PC-3 (cell line): Measurements from ENCODE around the gene HNRNPC. TPM values are rescaled to one million over a fixed set of nuclear protein-coding genes. Genes with fewer than 3 reads are reported as not detected.

Source experiments
- ATAC-seq: fragments of 200-7000 bp; cut with Tn5 transposase; 2 replicates; pipeline ENCODE4 v1.9.1; 2020; ENCODE audit warnings: mild to moderate bottlenecking, moderate library complexity
- BruUV-seq: library from RNA; stranded (reverse); fragments of 400-500 nt; replicated peaks from 2 replicates; lab custom pipeline; 2021; lab: Mats Ljungman, UMichigan
- CTCF ChIA-PET: fragments of 300-600 bp; sonication (Branson Sonifier 250); formaldehyde crosslinking; loops from one replicate; lab custom pipeline; 2022; ENCODE audit warnings: antibody characterized with exemption; lab: Charles Lee
- POLR2A ChIA-PET: fragments of 300-600 bp; sonication (Branson Sonifier 250); formaldehyde crosslinking; loops from one replicate; lab custom pipeline; 2022; ENCODE audit warnings: antibody characterized with exemption; ENCODE audit not compliant: unreplicated experiment; lab: Charles Lee
- DNase-seq: peaks from one replicate; pipeline ENCODE4 v3.0.0-alpha.2; 2015
- H2AFZ ChIP-seq: fragments of 300-600 bp; sonication (generic); 2 replicates; pipeline ENCODE4 v1.6.0; 2016; ENCODE audit warnings: antibody characterized with exemption, low read length
- H3F3A ChIP-seq: fragments of 300-600 bp; sonication (generic); one replicate; pipeline ENCODE4 v1.6.0; 2017; ENCODE audit warnings: antibody characterized with exemption, low read length, control low read depth, mild to moderate bottlenecking; ENCODE audit not compliant: unreplicated experiment
- H3K27ac ChIP-seq: fragments of 300-600 bp; sonication (generic); 2 replicates; pipeline ENCODE4 v1.5.1; 2016; ENCODE audit warnings: mild to moderate bottlenecking, low read length
- H3K27me3 ChIP-seq: fragments of 300-600 bp; sonication (generic); 2 replicates; pipeline ENCODE4 v1.6.1; 2016; ENCODE audit warnings: low read length, mixed read lengths
- H3K36me3 ChIP-seq: fragments of 300-600 bp; sonication (generic); 2 replicates; pipeline ENCODE4 v1.6.1; 2016; ENCODE audit warnings: low read depth, mixed run types, low read length, mixed read lengths
- H3K4me1 ChIP-seq: fragments of 300-600 bp; sonication (generic); 2 replicates; pipeline ENCODE4 v1.5.1; 2016; ENCODE audit warnings: low read length; ENCODE audit not compliant: insufficient read depth
- H3K4me2 ChIP-seq: fragments of 300-600 bp; sonication (generic); 2 replicates; pipeline ENCODE4 v1.6.0; 2016; ENCODE audit warnings: low read length
- H3K4me3 ChIP-seq: fragments of 300-600 bp; sonication (generic); 2 replicates; pipeline ENCODE4 v1.5.1; 2016; ENCODE audit warnings: mild to moderate bottlenecking, low read length, mixed read lengths
- H3K79me2 ChIP-seq: fragments of 300-600 bp; sonication (generic); 2 replicates; pipeline ENCODE4 v1.6.1; 2017; ENCODE audit warnings: low read length, mixed read lengths
- H3K9ac ChIP-seq: fragments of 300-600 bp; sonication (generic); 2 replicates; pipeline ENCODE4 v1.6.0; 2016; ENCODE audit warnings: mild to moderate bottlenecking, low read length
- H3K9me2 ChIP-seq: fragments of 300-600 bp; sonication (generic); replicated peaks from 2 replicates; pipeline ENCODE4 v1.6.1; 2016; ENCODE audit warnings: mixed run types, low read length, mixed read lengths
- H3K9me3 ChIP-seq: fragments of 300-600 bp; sonication (generic); 2 replicates; pipeline ENCODE4 v1.6.1; 2016; ENCODE audit warnings: low read length, mixed read lengths
- H4K20me1 ChIP-seq: fragments of 300-600 bp; sonication (generic); 2 replicates; pipeline ENCODE4 v1.6.1; 2016; ENCODE audit warnings: low read length, mixed read lengths
- CTCF ChIP-seq: fragments of 300-600 bp; sonication (generic); conservative IDR thresholded peaks from 2 replicates; pipeline ENCODE4 v1.5.1; 2017; ENCODE audit warnings: antibody characterized with exemption, low read depth, mild to moderate bottlenecking, low read length
- EZH2 ChIP-seq: fragments of 300-600 bp; sonication (generic); IDR thresholded peaks from one replicate; pipeline ENCODE4 v1.6.1; 2017; ENCODE audit warnings: antibody characterized with exemption, mild to moderate bottlenecking, low read length; ENCODE audit not compliant: unreplicated experiment
- EZH2phosphoT487 ChIP-seq: fragments of 300-600 bp; sonication (generic); IDR thresholded peaks from 2 replicates; pipeline ENCODE4 v1.6.1; 2018; ENCODE audit warnings: mild to moderate bottlenecking, antibody characterized with exemption, low read length, borderline replicate concordance
- intact Hi-C: fragments of 100-400 bp; cut with micrococcal nuclease; formaldehyde crosslinking; loops from 2 replicates; pipeline ENCODE4 v1.9.0; 2023
- total RNA-seq: library from RNA; depleted of rRNA; stranded (reverse); fragments of >200 nt; gene quantifications from 2 replicates; pipeline ENCODE4 v1.2.3, GENCODE V29; 2014

Gene HNRNPC
- total RNA-seq, 1 experiment from 2014 or later = 682 TPM

GRCh38 chr14:21258889-21259787, 10.1 kb downstream of the HNRNPC start:
- ChIA-PET POLR2A (no interaction called here), CTCF (no interaction called here)
- DNase-seq = no peak
- H3K4me3 ChIP-seq = no peak overlapping the region
- no peaks in the 10 kb centered on the region for H3K9me3 ChIP-seq
- peaks cover 92% of the 10 kb centered on the region for H4K20me1 ChIP-seq
- H3K27me3 ChIP-seq = no peaks in the 10 kb centered on the region
- no peak for TF ChIP-seq EZH2phosphoT487
- TF ChIP-seq CTCF = no peak
- TF ChIP-seq EZH2 = no peak
- peaks cover 8% of the 10 kb centered on the region for H3F3A ChIP-seq
- intact Hi-C loops = no loop called here
- peaks cover 96% of the 10 kb centered on the region for H3K79me2 ChIP-seq
- ATAC-seq = no peak
- no TSS peak for BruUV-seq
- no peak overlapping the region for H3K27ac ChIP-seq
- no peaks in the 10 kb centered on the region for H3K9me2 ChIP-seq
- peaks cover 15% of the 10 kb centered on the region for H3K4me1 ChIP-seq
- no peak overlapping the region for H3K4me2 ChIP-seq
- peaks cover 72% of the 10 kb centered on the region for H3K36me3 ChIP-seq
- H2AFZ ChIP-seq = no peak overlapping the region
- no peak overlapping the region for H3K9ac ChIP-seq

- ATAC-seq (no peak), DNase-seq (no peak)
- no TSS peak for BruUV-seq
- Histone ChIP-seq H3K9me2 (no peaks in the 10 kb centered on the region), H3K27ac (no peak overlapping the region), H3K36me3 (peaks cover 73% of the 10 kb centered on the region), H3K9ac (no peak overlapping the region), H3K4me3 (no peak overlapping the region), H3K9me3 (no peaks in the 10 kb centered on the region), H3K79me2 (peaks cover 96% of the 10 kb centered on the region), H3K27me3 (no peaks in the 10 kb centered on the region), H2AFZ (no peak overlapping the region), H3F3A (peaks cover 8% of the 10 kb centered on the region), H3K4me2 (no peak overlapping the region), H4K20me1 (peaks cover 92% of the 10 kb centered on the region), H3K4me1 (peaks cover 7% of the 10 kb centered on the region)
- intact Hi-C loops = no loop called here
- no peak for TF ChIP-seq CTCF
- TF ChIP-seq EZH2phosphoT487 = no peak
- TF ChIP-seq EZH2 = no peak
- CTCF ChIA-PET = no interaction called here
- POLR2A ChIA-PET = interaction anchor here (0.7 kb wide), 1 partner anchor 253 kb away, joined by 4 read pairs; the partner anchor contains the start of gene METTL3
These were observed 11.0 kb downstream of the HNRNPC start for GRCh38 chr14:21258005-21258888.
